CD4-positive, alpha-beta T cell treated with Interleukin-15 for 1 hour (primary cell): ENCODE results near the gene SLC45A1.
"Not testable (repeated sequence)": the region's sequence is repeated elsewhere in the genome, so short reads cannot be mapped to it uniquely, and the experiment has no call there.

ENCODE experiments used
- DNase-seq: peaks from one replicate; pipeline ENCODE4 v3.0.0-alpha.2; 2020

Gene SLC45A1

GRCh38 chr1:8371372-8371991 is 53.6 kb downstream of the SLC45A1 start:
- no peak for DNase-seq

GRCh38 chr1:8373125-8373524 is 55.2 kb downstream of the SLC45A1 start:
- no peak for DNase-seq

GRCh38 chr1:8373581-8374241 is 55.8 kb downstream of the SLC45A1 start:
- DNase-seq: no peak

- DNase-seq: no peak
Observed at GRCh38 chr1:8374356-8374755, 56.4 kb downstream of the SLC45A1 start.

- no peak for DNase-seq
Observed at GRCh38 chr1:8374812-8375211, 56.9 kb downstream of the SLC45A1 start.

GRCh38 chr1:8376358-8376840 is 58.5 kb downstream of the SLC45A1 start:
- DNase-seq: no peak

- no peak for DNase-seq
Observed at GRCh38 chr1:8377271-8377981, 59.5 kb downstream of the SLC45A1 start.

- DNase-seq: no peak
Observed at GRCh38 chr1:8378178-8378577, 60.3 kb downstream of the SLC45A1 start.

GRCh38 chr1:8378981-8379470 is 61.1 kb downstream of the SLC45A1 start:
- no peak for DNase-seq

GRCh38 chr1:8379513-8380186 is 61.7 kb downstream of the SLC45A1 start:
- DNase-seq: no peak

- DNase-seq: not testable (repeated sequence)
Observed at GRCh38 chr1:8380310-8380709, 62.4 kb downstream of the SLC45A1 start.

- DNase-seq: no peak
Observed at GRCh38 chr1:8381618-8382017, 63.7 kb downstream of the SLC45A1 start.

- no peak for DNase-seq
Observed at GRCh38 chr1:8382051-8382505, 64.2 kb downstream of the SLC45A1 start.

- no peak for DNase-seq
Observed at GRCh38 chr1:8382608-8383505, 64.9 kb downstream of the SLC45A1 start.

- DNase-seq: no peak
Observed at GRCh38 chr1:8384088-8384487, 66.2 kb downstream of the SLC45A1 start.

- DNase-seq: no peak
Observed at GRCh38 chr1:8384577-8384976, 66.7 kb downstream of the SLC45A1 start.

GRCh38 chr1:8386247-8386646 is 68.3 kb downstream of the SLC45A1 start:
- no peak for DNase-seq

- DNase-seq: no peak
Observed at GRCh38 chr1:8388732-8389562, 71.0 kb downstream of the SLC45A1 start.

GRCh38 chr1:8389958-8390535 is 72.1 kb downstream of the SLC45A1 start:
- no peak for DNase-seq

GRCh38 chr1:8390707-8391106 is 72.8 kb downstream of the SLC45A1 start:
- no peak for DNase-seq

- no peak for DNase-seq
Observed at GRCh38 chr1:8392522-8392921, 74.6 kb downstream of the SLC45A1 start.
